NT2/D1 (cell line): Measurements from ENCODE around the gene P2RX2.
A peak's percentile ranks its signal among the peaks of the same experiment; 100 is the strongest.

ENCODE experiments used
- DNase-seq: peaks from one replicate; pipeline ENCODE4 v3.0.0-alpha.2; 2011; ENCODE audit warnings: low read depth, low spot score
- H3K27me3 ChIP-seq: 2 replicates; pipeline ENCODE4 v1.6.0; 2011; ENCODE audit warnings: mild to moderate bottlenecking; ENCODE audit not compliant: insufficient read length, insufficient read depth
- H3K36me3 ChIP-seq: 2 replicates; pipeline ENCODE4 v1.6.1; 2011; ENCODE audit warnings: mild to moderate bottlenecking, low read length, mixed read lengths; ENCODE audit not compliant: insufficient read depth, insufficient read length
- H3K4me1 ChIP-seq: 2 replicates; pipeline ENCODE4 v1.5.1; 2011; ENCODE audit not compliant: insufficient read depth, insufficient read length
- H3K4me3 ChIP-seq: 2 replicates; pipeline ENCODE4 v1.5.1; 2011; ENCODE audit warnings: low read depth; ENCODE audit not compliant: insufficient read length
- H3K9ac ChIP-seq: 2 replicates; pipeline ENCODE4 v1.6.0; 2011; ENCODE audit warnings: low read depth; ENCODE audit not compliant: insufficient read length
- H3K9me3 ChIP-seq: 2 replicates; pipeline ENCODE4 v1.5.1; 2011; ENCODE audit warnings: mild to moderate bottlenecking, low read length; ENCODE audit not compliant: insufficient read depth
- SUZ12 ChIP-seq: IDR thresholded peaks from 2 replicates; pipeline ENCODE4 v1.6.1; 2011; ENCODE audit not compliant: insufficient read length, insufficient read depth; ENCODE audit errors: extremely low read depth
- YY1 ChIP-seq: IDR thresholded peaks from 2 replicates; pipeline ENCODE4 v1.6.1; 2011; ENCODE audit not compliant: insufficient read length, insufficient read depth
- ZNF274 ChIP-seq: IDR thresholded peaks from 2 replicates; pipeline ENCODE4 v1.6.1; 2011; ENCODE audit warnings: mild to moderate bottlenecking, low read depth, low read length

Gene P2RX2

GRCh38 chr12:132617135-132617701 is 1.4 kb upstream of the P2RX2 start:
- H3K27me3 ChIP-seq: peaks cover 61% of the 10 kb centered on the region
- TF ChIP-seq SUZ12: no peak
- no peak for TF ChIP-seq YY1
- no peak for TF ChIP-seq ZNF274
- peaks cover 2% of the 10 kb centered on the region for H3K4me1 ChIP-seq

GRCh38 chr12:132617822-132618682 is 524 bp upstream of the P2RX2 start:
- TF ChIP-seq SUZ12 (no peak), YY1 (no peak), ZNF274 (no peak)
- peak overlapping the region; percentile 39 for H3K4me3 ChIP-seq
- peaks cover 10% of the 10 kb centered on the region for H3K4me1 ChIP-seq
- peaks cover 53% of the 10 kb centered on the region for H3K27me3 ChIP-seq
- H3K9ac ChIP-seq: peak overlapping the region; percentile 21
- peaks cover 15% of the 10 kb centered on the region for H3K36me3 ChIP-seq
- peaks cover 25% of the 10 kb centered on the region for H3K9me3 ChIP-seq
- no peak for DNase-seq

More at GRCh38 chr12:132617135-132617701, 1.4 kb upstream of the P2RX2 start:
- Histone ChIP-seq H3K4me3 (no peak overlapping the region), H3K36me3 (peaks cover 7% of the 10 kb centered on the region), H3K9ac (no peak overlapping the region), H3K9me3 (peaks cover 30% of the 10 kb centered on the region)
- no peak for DNase-seq

GRCh38 chr12:132619071-132619385 is 452 bp downstream of the P2RX2 start:
- Histone ChIP-seq H3K27me3 (peaks cover 43% of the 10 kb centered on the region), H3K4me3 (no peak overlapping the region), H3K4me1 (peaks cover 12% of the 10 kb centered on the region), H3K9me3 (peaks cover 25% of the 10 kb centered on the region), H3K9ac (no peak overlapping the region), H3K36me3 (peaks cover 25% of the 10 kb centered on the region)
- no peak for DNase-seq
- TF ChIP-seq YY1: no peak
- TF ChIP-seq ZNF274: no peak
- no peak for TF ChIP-seq SUZ12

- peaks cover 38% of the 10 kb centered on the region for H3K27me3 ChIP-seq
- no peak overlapping the region for H3K9ac ChIP-seq
- H3K4me3 ChIP-seq: no peak overlapping the region
- no peak for TF ChIP-seq YY1
- TF ChIP-seq ZNF274: no peak
- TF ChIP-seq SUZ12: no peak
- DNase-seq: no peak
- H3K9me3 ChIP-seq: peaks cover 25% of the 10 kb centered on the region
- H3K36me3 ChIP-seq: peaks cover 30% of the 10 kb centered on the region
- H3K4me1 ChIP-seq: peaks cover 12% of the 10 kb centered on the region
These were observed 973 bp downstream of the P2RX2 start for GRCh38 chr12:132619386-132620112.

- H3K4me1 ChIP-seq: peaks cover 12% of the 10 kb centered on the region
- TF ChIP-seq SUZ12 (no peak), YY1 (no peak), ZNF274 (no peak)
- H3K9me3 ChIP-seq: peaks cover 22% of the 10 kb centered on the region
- peaks cover 38% of the 10 kb centered on the region for H3K36me3 ChIP-seq
- no peak for DNase-seq
- peaks cover 31% of the 10 kb centered on the region for H3K27me3 ChIP-seq
- H3K9ac ChIP-seq: no peak overlapping the region
- H3K4me3 ChIP-seq: no peak overlapping the region
These were observed 1.7 kb downstream of the P2RX2 start for GRCh38 chr12:132620113-132620898.

- no peak for TF ChIP-seq YY1
- no peak for TF ChIP-seq ZNF274
- TF ChIP-seq SUZ12: no peak
- H3K9me3 ChIP-seq: peaks cover 14% of the 10 kb centered on the region
- H3K36me3 ChIP-seq: peaks cover 46% of the 10 kb centered on the region
- no peak overlapping the region for H3K4me3 ChIP-seq
- DNase-seq: no peak
- peaks cover 23% of the 10 kb centered on the region for H3K27me3 ChIP-seq
- H3K4me1 ChIP-seq: peaks cover 12% of the 10 kb centered on the region
- no peak overlapping the region for H3K9ac ChIP-seq
These were observed 2.5 kb downstream of the P2RX2 start for GRCh38 chr12:132620899-132621656.
